HEK293T (cell line): ENCODE results near the gene KLHL10.

Source experiments
- BHLHE40 ChIP-seq: fragments of 450-650 bp; IDR thresholded peaks from 2 replicates; pipeline ENCODE4 v1.6.1; 2016; ENCODE audit warnings: mild to moderate bottlenecking, moderate library complexity, borderline replicate concordance
- ELF4 ChIP-seq: fragments of 450-650 bp; IDR thresholded peaks from 2 replicates; pipeline ENCODE4 v1.6.1; 2017; ENCODE audit warnings: antibody characterized with exemption
- FOXA1 ChIP-seq: fragments of 450-650 bp; IDR thresholded peaks from 2 replicates; pipeline ENCODE4 v1.6.1; 2016; ENCODE audit warnings: mild to moderate bottlenecking
- FOXK2 ChIP-seq: fragments of 450-650 bp; IDR thresholded peaks from 2 replicates; pipeline ENCODE4 v1.6.1; 2016; ENCODE audit warnings: mild to moderate bottlenecking
- HDGF ChIP-seq: fragments of 450-650 bp; IDR thresholded peaks from 2 replicates; pipeline ENCODE4 v1.6.1; 2017; ENCODE audit warnings: antibody characterized with exemption, borderline replicate concordance
- LEF1 ChIP-seq: fragments of 450-650 bp; IDR thresholded peaks from 2 replicates; pipeline ENCODE4 v1.6.1; 2017; ENCODE audit warnings: mild to moderate bottlenecking, borderline replicate concordance
- NFRKB ChIP-seq: fragments of 450-650 bp; IDR thresholded peaks from 2 replicates; pipeline ENCODE4 v1.6.1; 2016; ENCODE audit warnings: mild to moderate bottlenecking, moderate library complexity
- PKNOX1 ChIP-seq: fragments of 450-650 bp; IDR thresholded peaks from 2 replicates; pipeline ENCODE4 v1.6.1; 2016
- SP1 ChIP-seq: fragments of 450-650 bp; IDR thresholded peaks from 2 replicates; pipeline ENCODE4 v1.6.1; 2017
- SUZ12 ChIP-seq: fragments of 450-650 bp; IDR thresholded peaks from 2 replicates; pipeline ENCODE4 v1.6.1; 2016; ENCODE audit warnings: mild to moderate bottlenecking
- TARDBP ChIP-seq: fragments of 450-650 bp; IDR thresholded peaks from 2 replicates; pipeline ENCODE4 v1.6.1; 2016
- ZNF384 ChIP-seq: fragments of 450-650 bp; IDR thresholded peaks from 2 replicates; pipeline ENCODE4 v1.6.1; 2016

- TF ChIP-seq FOXA1 = no peak
- TF ChIP-seq FOXK2 = no peak
- no peak for TF ChIP-seq ELF4
- no peak for TF ChIP-seq ZNF384
- no peak for TF ChIP-seq BHLHE40
- TF ChIP-seq SP1 = no peak
- no peak for TF ChIP-seq SUZ12
- TF ChIP-seq TARDBP = no peak
- TF ChIP-seq NFRKB = no peak
- TF ChIP-seq PKNOX1 = no peak
- TF ChIP-seq HDGF = no peak
- no peak for TF ChIP-seq LEF1
Observed at GRCh38 chr17:41800601-41801373, 36.8 kb upstream of the KLHL10 start.
